PC-3 (cell line): Measurements from ENCODE around the gene IL17REL. TPM values are rescaled to one million over a fixed set of nuclear protein-coding genes. Genes with fewer than 3 reads are reported as not detected.

Source experiments
- ATAC-seq: fragments of 200-7000 bp; cut with Tn5 transposase; 2 replicates; pipeline ENCODE4 v1.9.1; 2020; ENCODE audit warnings: mild to moderate bottlenecking, moderate library complexity
- BruUV-seq: library from RNA; stranded (reverse); fragments of 400-500 nt; replicated peaks from 2 replicates; lab custom pipeline; 2021; lab: Mats Ljungman, UMichigan
- CTCF ChIA-PET: fragments of 300-600 bp; sonication (Branson Sonifier 250); formaldehyde crosslinking; loops from one replicate; lab custom pipeline; 2022; ENCODE audit warnings: antibody characterized with exemption; lab: Charles Lee
- POLR2A ChIA-PET: fragments of 300-600 bp; sonication (Branson Sonifier 250); formaldehyde crosslinking; loops from one replicate; lab custom pipeline; 2022; ENCODE audit warnings: antibody characterized with exemption; ENCODE audit not compliant: unreplicated experiment; lab: Charles Lee
- DNase-seq: peaks from one replicate; pipeline ENCODE4 v3.0.0-alpha.2; 2015
- H2AFZ ChIP-seq: fragments of 300-600 bp; sonication (generic); 2 replicates; pipeline ENCODE4 v1.6.0; 2016; ENCODE audit warnings: antibody characterized with exemption, low read length
- H3F3A ChIP-seq: fragments of 300-600 bp; sonication (generic); one replicate; pipeline ENCODE4 v1.6.0; 2017; ENCODE audit warnings: antibody characterized with exemption, low read length, control low read depth, mild to moderate bottlenecking; ENCODE audit not compliant: unreplicated experiment
- H3K27ac ChIP-seq: fragments of 300-600 bp; sonication (generic); 2 replicates; pipeline ENCODE4 v1.5.1; 2016; ENCODE audit warnings: mild to moderate bottlenecking, low read length
- H3K27me3 ChIP-seq: fragments of 300-600 bp; sonication (generic); 2 replicates; pipeline ENCODE4 v1.6.1; 2016; ENCODE audit warnings: low read length, mixed read lengths
- H3K36me3 ChIP-seq: fragments of 300-600 bp; sonication (generic); 2 replicates; pipeline ENCODE4 v1.6.1; 2016; ENCODE audit warnings: low read depth, mixed run types, low read length, mixed read lengths
- H3K4me1 ChIP-seq: fragments of 300-600 bp; sonication (generic); 2 replicates; pipeline ENCODE4 v1.5.1; 2016; ENCODE audit warnings: low read length; ENCODE audit not compliant: insufficient read depth
- H3K4me2 ChIP-seq: fragments of 300-600 bp; sonication (generic); 2 replicates; pipeline ENCODE4 v1.6.0; 2016; ENCODE audit warnings: low read length
- H3K4me3 ChIP-seq: fragments of 300-600 bp; sonication (generic); 2 replicates; pipeline ENCODE4 v1.5.1; 2016; ENCODE audit warnings: mild to moderate bottlenecking, low read length, mixed read lengths
- H3K79me2 ChIP-seq: fragments of 300-600 bp; sonication (generic); 2 replicates; pipeline ENCODE4 v1.6.1; 2017; ENCODE audit warnings: low read length, mixed read lengths
- H3K9ac ChIP-seq: fragments of 300-600 bp; sonication (generic); 2 replicates; pipeline ENCODE4 v1.6.0; 2016; ENCODE audit warnings: mild to moderate bottlenecking, low read length
- H3K9me2 ChIP-seq: fragments of 300-600 bp; sonication (generic); replicated peaks from 2 replicates; pipeline ENCODE4 v1.6.1; 2016; ENCODE audit warnings: mixed run types, low read length, mixed read lengths
- H3K9me3 ChIP-seq: fragments of 300-600 bp; sonication (generic); 2 replicates; pipeline ENCODE4 v1.6.1; 2016; ENCODE audit warnings: low read length, mixed read lengths
- H4K20me1 ChIP-seq: fragments of 300-600 bp; sonication (generic); 2 replicates; pipeline ENCODE4 v1.6.1; 2016; ENCODE audit warnings: low read length, mixed read lengths
- EZH2 ChIP-seq: fragments of 300-600 bp; sonication (generic); IDR thresholded peaks from one replicate; pipeline ENCODE4 v1.6.1; 2017; ENCODE audit warnings: antibody characterized with exemption, mild to moderate bottlenecking, low read length; ENCODE audit not compliant: unreplicated experiment
- EZH2phosphoT487 ChIP-seq: fragments of 300-600 bp; sonication (generic); IDR thresholded peaks from 2 replicates; pipeline ENCODE4 v1.6.1; 2018; ENCODE audit warnings: mild to moderate bottlenecking, antibody characterized with exemption, low read length, borderline replicate concordance
- intact Hi-C: fragments of 100-400 bp; cut with micrococcal nuclease; formaldehyde crosslinking; loops from 2 replicates; pipeline ENCODE4 v1.9.0; 2023
- total RNA-seq: library from RNA; depleted of rRNA; stranded (reverse); fragments of >200 nt; gene quantifications from 2 replicates; pipeline ENCODE4 v1.2.3, GENCODE V29; 2014
- TF ChIP-seq, protein P1 (sequence below): fragments of 300-600 bp; sonication (generic); conservative IDR thresholded peaks from 2 replicates; pipeline ENCODE4 v1.5.1; 2017; ENCODE audit warnings: antibody characterized with exemption, low read depth, mild to moderate bottlenecking, low read length

IL17REL gene
- total RNA-seq, 1 experiment from 2014 or later: 0.04 TPM

DNA sequence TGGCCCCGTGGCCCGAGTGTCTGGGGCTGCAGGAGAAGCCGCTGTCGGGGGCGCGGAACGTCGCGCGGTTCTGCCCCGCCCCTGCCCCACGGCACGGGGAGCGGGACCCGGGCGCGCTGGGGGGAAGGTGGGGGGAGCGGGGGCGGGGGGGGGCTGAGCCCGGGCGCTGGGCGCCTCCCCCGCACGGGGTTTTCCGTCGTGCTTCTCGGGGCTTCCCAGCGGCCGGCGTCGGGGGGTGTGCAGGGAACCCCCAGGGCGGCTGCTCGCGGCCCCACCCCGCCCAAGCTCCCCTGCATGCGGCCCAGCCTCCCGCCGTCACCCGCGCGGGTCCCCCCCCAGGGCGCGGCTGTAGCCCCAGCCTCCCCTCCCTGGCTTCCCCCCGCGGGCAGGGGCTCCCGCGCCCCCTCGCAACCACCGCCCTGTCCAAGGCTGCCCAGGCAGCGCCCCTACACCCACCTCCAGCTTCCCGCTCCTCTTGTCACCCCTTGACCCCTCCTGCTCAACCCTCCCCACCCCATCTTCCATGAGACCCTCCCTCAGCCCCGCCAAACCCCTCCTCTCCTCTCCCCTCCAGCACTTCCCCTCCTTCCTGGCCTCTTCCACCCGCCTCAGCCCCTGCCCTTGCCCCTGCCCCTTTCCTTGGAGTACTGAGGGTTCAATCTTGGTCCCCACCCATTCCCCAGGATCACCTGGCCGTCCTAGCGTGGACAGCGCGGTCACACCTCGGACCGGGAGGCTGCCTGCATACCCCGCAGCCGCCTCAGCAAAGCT lies 1.7 kb downstream of the IL17REL start:
- Histone ChIP-seq H4K20me1 (no peaks in the 10 kb centered on the region), H2AFZ (no peak overlapping the region), H3K27me3 (no peaks in the 10 kb centered on the region), H3K9ac (no peak overlapping the region), H3K4me2 (no peak overlapping the region), H3K9me2 (no peaks in the 10 kb centered on the region), H3K36me3 (no peaks in the 10 kb centered on the region), H3K4me3 (no peak overlapping the region), H3K9me3 (no peaks in the 10 kb centered on the region), H3K79me2 (no peaks in the 10 kb centered on the region), H3K4me1 (peaks cover 19% of the 10 kb centered on the region), H3F3A (no peaks in the 10 kb centered on the region), H3K27ac (no peak overlapping the region)
- DNase-seq (no peak), ATAC-seq (no peak)
- ChIA-PET CTCF (no interaction called here), POLR2A (no interaction called here)
- BruUV-seq: no TSS peak
- TF ChIP-seq EZH2 (no peak), EZH2phosphoT487 (no peak)
- TF ChIP-seq, protein P1, sequence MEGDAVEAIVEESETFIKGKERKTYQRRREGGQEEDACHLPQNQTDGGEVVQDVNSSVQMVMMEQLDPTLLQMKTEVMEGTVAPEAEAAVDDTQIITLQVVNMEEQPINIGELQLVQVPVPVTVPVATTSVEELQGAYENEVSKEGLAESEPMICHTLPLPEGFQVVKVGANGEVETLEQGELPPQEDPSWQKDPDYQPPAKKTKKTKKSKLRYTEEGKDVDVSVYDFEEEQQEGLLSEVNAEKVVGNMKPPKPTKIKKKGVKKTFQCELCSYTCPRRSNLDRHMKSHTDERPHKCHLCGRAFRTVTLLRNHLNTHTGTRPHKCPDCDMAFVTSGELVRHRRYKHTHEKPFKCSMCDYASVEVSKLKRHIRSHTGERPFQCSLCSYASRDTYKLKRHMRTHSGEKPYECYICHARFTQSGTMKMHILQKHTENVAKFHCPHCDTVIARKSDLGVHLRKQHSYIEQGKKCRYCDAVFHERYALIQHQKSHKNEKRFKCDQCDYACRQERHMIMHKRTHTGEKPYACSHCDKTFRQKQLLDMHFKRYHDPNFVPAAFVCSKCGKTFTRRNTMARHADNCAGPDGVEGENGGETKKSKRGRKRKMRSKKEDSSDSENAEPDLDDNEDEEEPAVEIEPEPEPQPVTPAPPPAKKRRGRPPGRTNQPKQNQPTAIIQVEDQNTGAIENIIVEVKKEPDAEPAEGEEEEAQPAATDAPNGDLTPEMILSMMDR: no peak
- intact Hi-C loops: no loop called here

DNA sequence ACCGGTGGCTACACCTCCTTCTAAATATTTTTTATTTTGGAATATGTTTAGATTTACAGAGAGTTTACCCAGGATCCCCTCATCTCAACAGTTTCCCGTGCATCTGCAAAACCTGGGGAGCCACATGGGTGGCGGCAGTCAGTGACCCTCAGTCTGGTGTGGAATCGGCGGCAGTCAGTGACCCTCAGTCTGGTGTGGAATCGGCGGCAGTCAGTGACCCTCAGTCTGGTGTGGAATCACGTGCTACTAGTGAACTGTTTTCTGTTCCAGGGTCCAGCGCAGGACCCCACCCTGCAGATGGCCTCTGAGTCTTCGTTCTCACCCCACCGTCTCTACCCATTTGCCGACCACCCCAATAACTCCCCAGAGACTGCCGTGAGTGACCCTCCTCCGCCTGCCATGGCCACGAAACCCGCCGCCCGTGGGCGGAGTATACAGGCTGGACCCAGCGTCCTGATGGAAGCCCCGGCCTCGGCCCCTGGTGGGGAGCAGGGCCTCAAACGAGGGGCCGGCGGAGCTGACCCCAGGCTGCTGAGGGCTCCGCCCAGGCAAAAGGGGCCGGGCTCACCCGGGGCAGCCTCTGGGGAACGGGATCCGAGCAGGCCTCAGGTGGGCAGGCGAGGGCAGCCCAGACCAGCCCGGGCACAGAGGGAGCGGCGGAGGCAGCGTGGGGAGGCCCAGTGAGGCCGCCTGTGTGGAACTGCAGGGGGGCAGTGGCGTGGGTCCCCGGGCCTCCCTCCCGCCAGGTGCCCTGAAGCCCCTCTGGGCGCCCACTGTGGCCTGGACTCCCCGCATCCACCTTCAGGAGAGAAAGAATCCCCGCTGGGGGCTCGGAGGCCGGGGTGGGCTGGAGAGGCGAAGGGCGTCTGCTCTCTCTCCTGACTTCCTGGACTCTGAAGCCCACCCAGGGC lies 2.5 kb downstream of the IL17REL start:
- ATAC-seq (no peak), DNase-seq (no peak)
- H3K9me2 ChIP-seq: no peaks in the 10 kb centered on the region
- H3K27ac ChIP-seq: no peak overlapping the region
- H4K20me1 ChIP-seq: no peaks in the 10 kb centered on the region
- CTCF ChIA-PET: no interaction called here
- H3F3A ChIP-seq: no peaks in the 10 kb centered on the region
- H3K9me3 ChIP-seq: no peaks in the 10 kb centered on the region
- H3K4me2 ChIP-seq: no peak overlapping the region
- POLR2A ChIA-PET: no interaction called here
- H3K27me3 ChIP-seq: no peaks in the 10 kb centered on the region
- H3K4me3 ChIP-seq: no peak overlapping the region
- H3K79me2 ChIP-seq: no peaks in the 10 kb centered on the region
- intact Hi-C loops: no loop called here
- BruUV-seq: no TSS peak
- H3K4me1 ChIP-seq: peaks cover 19% of the 10 kb centered on the region
- no peak overlapping the region for H2AFZ ChIP-seq
- H3K36me3 ChIP-seq: no peaks in the 10 kb centered on the region
- TF ChIP-seq, protein P1: no peak
- TF ChIP-seq EZH2 (no peak), EZH2phosphoT487 (no peak)
- H3K9ac ChIP-seq: no peak overlapping the region
